GM12873 (cell line): ENCODE results near the gene AHNAK.

Experiments
- CTCF ChIP-seq: IDR thresholded peaks from 2 replicates; pipeline ENCODE4 v1.5.1; 2012; ENCODE audit warnings: low read depth, mild to moderate bottlenecking, moderate library complexity, low read length, control low read depth; ENCODE audit not compliant: insufficient read depth; ENCODE audit errors: missing control alignments

AHNAK gene

GRCh38 chr11:62428871-62429560, 117.6 kb downstream of the AHNAK start:
- TF ChIP-seq CTCF = no peak

- no peak for TF ChIP-seq CTCF
Observed at GRCh38 chr11:62427630-62428233, 118.9 kb downstream of the AHNAK start.

DNA sequence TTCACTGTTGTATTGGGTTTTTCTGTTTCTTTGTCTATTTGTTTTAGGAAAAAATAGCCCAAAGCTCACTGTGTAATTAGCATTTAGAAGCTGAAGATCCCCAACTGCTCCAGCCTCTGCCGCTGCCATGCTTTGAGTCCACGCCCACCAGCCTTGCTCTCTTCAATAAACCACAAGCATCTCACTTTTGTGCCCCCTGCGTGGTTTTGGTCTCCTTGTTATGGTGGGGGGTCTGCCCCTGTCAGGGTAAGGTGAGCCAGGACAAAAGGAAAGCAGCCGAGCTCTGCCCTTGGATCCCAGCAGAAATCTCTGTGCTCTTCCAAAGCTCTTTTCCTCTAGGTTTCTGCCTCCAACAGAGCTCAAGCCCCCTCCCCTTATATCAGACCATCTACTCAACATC, 123.6 kb downstream of the AHNAK start:
- no peak for TF ChIP-seq CTCF

DNA sequence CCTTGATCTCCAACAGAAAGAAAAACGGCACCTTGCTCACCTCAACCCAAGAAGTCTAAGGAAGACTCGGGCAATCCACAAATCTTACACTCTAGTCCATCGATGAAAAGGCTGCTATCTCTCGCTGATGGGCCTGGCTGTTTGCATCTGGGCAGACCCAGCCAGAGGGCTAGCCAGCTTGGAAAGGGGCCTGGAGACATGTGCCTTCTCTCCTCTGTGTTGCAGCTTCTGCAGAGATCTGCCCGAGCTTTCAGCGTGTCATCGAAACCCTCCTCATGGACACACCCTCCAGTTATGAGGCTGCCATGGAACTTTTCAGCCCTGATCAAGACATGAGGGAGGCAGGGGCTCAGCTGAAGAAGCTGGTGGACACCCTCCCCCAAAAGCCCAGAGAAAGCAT, 124.6 kb downstream of the AHNAK start:
- no peak for TF ChIP-seq CTCF

DNA sequence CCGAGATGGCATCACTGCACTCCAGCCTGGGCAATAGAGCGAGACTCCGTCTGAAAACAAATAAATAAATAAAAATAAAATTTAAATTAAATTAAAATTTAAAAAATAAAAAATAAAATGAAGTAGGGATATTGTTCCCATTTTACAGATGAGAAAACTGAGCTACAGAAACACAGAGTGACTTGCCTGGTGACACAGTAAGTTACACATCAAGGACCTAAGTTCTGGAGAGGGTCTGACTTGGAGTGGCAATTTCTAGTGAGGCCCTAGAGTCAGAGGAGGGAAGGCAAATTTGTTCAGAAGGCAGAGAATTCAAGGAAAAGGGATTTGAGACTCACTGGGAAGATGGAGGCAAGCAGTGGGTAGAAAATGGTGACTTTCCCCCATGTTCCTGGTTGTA, 125.7 kb downstream of the AHNAK start:
- TF ChIP-seq CTCF = no peak

- no peak for TF ChIP-seq CTCF
Observed at GRCh38 chr11:62419943-62420342, 126.7 kb downstream of the AHNAK start.

DNA sequence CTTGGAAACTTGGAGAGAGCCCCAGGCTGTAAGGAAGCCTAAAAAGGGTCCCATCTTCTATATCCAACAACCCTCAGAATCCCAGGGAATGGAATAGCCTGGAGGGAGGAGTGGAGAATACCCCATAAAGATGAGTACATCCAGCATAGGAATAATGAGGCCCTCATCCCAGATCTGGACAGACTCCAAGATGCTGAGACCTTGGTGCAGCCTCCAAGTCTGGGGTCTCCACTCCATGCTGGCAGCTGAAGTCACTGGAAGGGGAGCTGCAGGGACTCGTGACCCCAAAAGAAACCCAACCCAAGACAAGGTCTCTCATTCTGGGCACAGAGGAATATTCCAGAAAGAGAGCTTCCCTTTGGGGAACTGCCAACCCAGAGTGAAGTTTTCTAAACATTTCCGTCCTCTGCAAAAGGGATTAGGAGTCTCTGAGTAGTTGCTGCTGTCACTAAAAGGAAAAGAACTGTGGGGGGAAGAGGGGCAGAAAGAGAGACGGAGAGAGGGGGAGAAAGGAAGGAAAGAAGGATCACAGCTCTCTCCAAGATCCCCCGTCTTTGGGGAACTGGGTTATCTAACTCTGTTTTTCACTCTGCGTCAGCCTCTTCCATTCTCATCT, 127.2 kb downstream of the AHNAK start:
- TF ChIP-seq CTCF = no peak
